Endometrium (tissue), 2 donors: ENCODE measurements around the gene PLPP1.

Experiments
- FAIRE-seq: peaks from 2 replicates; lab custom pipeline; 2012; peaks lifted over from hg19 to GRCh38; lab: Jason Lieb, UNC
- donor health status: control.
- donor health status: control.

PLPP1 gene

GRCh38 chr5:55534436-55535198 is at the start of gene PLPP1:
PLPP1 (minus strand) TSS chr5:55534964; CDS start chr5:55534629, 335 bp downstream.
- no peak for FAIRE-seq

- FAIRE-seq = no peak
Measured at GRCh38 chr5:55583578-55583977, 48.8 kb upstream of the PLPP1 start.

GRCh38 chr5:55582256-55582655 is 47.5 kb upstream of the PLPP1 start:
- FAIRE-seq = no peak

- FAIRE-seq = no peak
Measured at GRCh38 chr5:55580042-55580441, 45.3 kb upstream of the PLPP1 start.

- FAIRE-seq = no peak
Measured at GRCh38 chr5:55578771-55579170, 44.0 kb upstream of the PLPP1 start.

GRCh38 chr5:55577353-55578060 is 42.7 kb upstream of the PLPP1 start:
- no peak for FAIRE-seq

- no peak for FAIRE-seq
Measured at GRCh38 chr5:55576661-55577060, 41.9 kb upstream of the PLPP1 start.

- no peak for FAIRE-seq
Measured at GRCh38 chr5:55575815-55576583, 41.2 kb upstream of the PLPP1 start.

GRCh38 chr5:55572600-55572999 is 37.8 kb upstream of the PLPP1 start:
- FAIRE-seq = no peak

GRCh38 chr5:55572020-55572419 is 37.3 kb upstream of the PLPP1 start:
- FAIRE-seq = no peak

GRCh38 chr5:55570570-55570969 is 35.8 kb upstream of the PLPP1 start:
- no peak for FAIRE-seq

GRCh38 chr5:55570026-55570425 is 35.3 kb upstream of the PLPP1 start:
- no peak for FAIRE-seq

- FAIRE-seq = no peak
Measured at GRCh38 chr5:55569513-55569865, 34.7 kb upstream of the PLPP1 start.

GRCh38 chr5:55568654-55569512 is 34.1 kb upstream of the PLPP1 start:
- FAIRE-seq = no peak

GRCh38 chr5:55564721-55565120 is 30.0 kb upstream of the PLPP1 start:
- FAIRE-seq = no peak

- FAIRE-seq = no peak
Measured at GRCh38 chr5:55558484-55558883, 23.7 kb upstream of the PLPP1 start.

- no peak for FAIRE-seq
Measured at GRCh38 chr5:55557123-55557522, 22.4 kb upstream of the PLPP1 start.

- peak; percentile 23 for FAIRE-seq
Measured at GRCh38 chr5:55554585-55555202, 19.9 kb upstream of the PLPP1 start.

- no peak for FAIRE-seq
Measured at GRCh38 chr5:55551904-55552303, 17.1 kb upstream of the PLPP1 start.

GRCh38 chr5:55551358-55551757 is 16.6 kb upstream of the PLPP1 start:
- no peak for FAIRE-seq

- no peak for FAIRE-seq
Measured at GRCh38 chr5:55547781-55548180, 13.0 kb upstream of the PLPP1 start.

GRCh38 chr5:55546947-55547346 is 12.2 kb upstream of the PLPP1 start:
- FAIRE-seq = no peak
